GM12865 (cell line): ENCODE data around the gene ATE1.

Source experiments
- DNase-seq: peaks from one replicate; pipeline ENCODE4 v3.0.0; 2010; ENCODE audit warnings: low read depth
- H3K4me3 ChIP-seq: 2 replicates; pipeline ENCODE4 v1.5.1; 2011; ENCODE audit warnings: mild to moderate bottlenecking, low read depth, low read length, control low read depth
- CTCF ChIP-seq: IDR thresholded peaks from 2 replicates; pipeline ENCODE4 v1.5.1; 2011; ENCODE audit warnings: low read length, control low read depth, low read depth, inconsistent platforms; ENCODE audit not compliant: insufficient read depth; ENCODE audit errors: missing control alignments

ATE1 gene

GRCh38 chr10:121751191-121751760 is 176.6 kb downstream of the ATE1 start:
- no peak for DNase-seq
- no peak overlapping the region for H3K4me3 ChIP-seq
- TF ChIP-seq CTCF: no peak

DNA sequence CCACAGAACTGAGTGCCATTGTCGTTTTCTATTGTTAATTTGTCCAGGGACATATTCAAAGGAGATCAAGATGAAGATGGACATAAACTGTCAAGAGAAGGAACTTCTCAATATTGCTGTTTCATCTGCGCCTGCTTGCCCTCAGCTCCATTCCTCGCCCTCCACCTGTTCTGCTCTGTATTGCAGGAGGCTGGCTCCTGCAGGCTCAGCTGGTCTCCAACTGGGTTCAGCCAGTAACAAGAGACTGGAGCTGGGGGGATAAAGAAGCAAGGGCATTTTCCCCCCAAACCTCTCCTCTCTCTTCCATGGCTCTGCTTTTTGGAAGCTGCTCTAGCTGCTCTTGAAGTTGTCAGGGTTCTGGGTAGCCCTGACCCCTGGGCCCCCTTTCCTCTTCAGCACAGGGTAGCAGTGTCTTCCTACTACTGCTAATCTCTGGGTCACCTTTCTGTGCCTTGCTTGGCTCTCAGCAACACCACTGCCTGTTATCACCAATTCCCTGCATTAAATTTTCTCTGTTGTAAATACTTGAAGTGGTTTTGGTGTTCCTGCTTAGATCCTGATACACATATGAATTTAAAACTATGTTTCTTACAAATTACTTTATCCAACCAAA is 180.6 kb downstream of the ATE1 start:
- H3K4me3 ChIP-seq: no peak overlapping the region
- TF ChIP-seq CTCF: no peak
- DNase-seq: no peak

- no peak for DNase-seq
- TF ChIP-seq CTCF: no peak
- H3K4me3 ChIP-seq: no peak overlapping the region
These were observed 186.5 kb downstream of the ATE1 start for GRCh38 chr10:121741248-121741792.

DNA sequence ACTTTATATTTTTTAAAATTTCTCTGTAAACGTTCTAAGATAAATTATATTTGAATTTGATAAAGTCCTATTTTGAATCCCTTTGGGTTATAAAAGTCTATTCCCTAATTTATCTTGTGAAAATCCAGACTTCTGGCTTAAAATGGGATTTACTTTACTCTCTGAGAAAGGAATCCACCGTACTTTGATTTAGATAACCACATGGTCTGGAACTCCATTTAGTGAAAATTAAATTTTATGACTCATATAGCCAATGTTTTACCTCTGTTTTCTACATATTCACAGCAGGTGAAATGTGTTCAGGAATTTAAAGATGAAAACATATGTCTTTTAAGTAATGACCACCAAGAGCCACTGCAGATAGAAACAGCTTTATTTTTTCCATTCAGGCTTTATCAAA is 187.8 kb downstream of the ATE1 start:
- DNase-seq: no peak
- H3K4me3 ChIP-seq: no peak overlapping the region
- no peak for TF ChIP-seq CTCF

- no peak overlapping the region for H3K4me3 ChIP-seq
- no peak for DNase-seq
- TF ChIP-seq CTCF: no peak
These were observed 188.7 kb downstream of the ATE1 start for GRCh38 chr10:121739114-121739513.

DNA sequence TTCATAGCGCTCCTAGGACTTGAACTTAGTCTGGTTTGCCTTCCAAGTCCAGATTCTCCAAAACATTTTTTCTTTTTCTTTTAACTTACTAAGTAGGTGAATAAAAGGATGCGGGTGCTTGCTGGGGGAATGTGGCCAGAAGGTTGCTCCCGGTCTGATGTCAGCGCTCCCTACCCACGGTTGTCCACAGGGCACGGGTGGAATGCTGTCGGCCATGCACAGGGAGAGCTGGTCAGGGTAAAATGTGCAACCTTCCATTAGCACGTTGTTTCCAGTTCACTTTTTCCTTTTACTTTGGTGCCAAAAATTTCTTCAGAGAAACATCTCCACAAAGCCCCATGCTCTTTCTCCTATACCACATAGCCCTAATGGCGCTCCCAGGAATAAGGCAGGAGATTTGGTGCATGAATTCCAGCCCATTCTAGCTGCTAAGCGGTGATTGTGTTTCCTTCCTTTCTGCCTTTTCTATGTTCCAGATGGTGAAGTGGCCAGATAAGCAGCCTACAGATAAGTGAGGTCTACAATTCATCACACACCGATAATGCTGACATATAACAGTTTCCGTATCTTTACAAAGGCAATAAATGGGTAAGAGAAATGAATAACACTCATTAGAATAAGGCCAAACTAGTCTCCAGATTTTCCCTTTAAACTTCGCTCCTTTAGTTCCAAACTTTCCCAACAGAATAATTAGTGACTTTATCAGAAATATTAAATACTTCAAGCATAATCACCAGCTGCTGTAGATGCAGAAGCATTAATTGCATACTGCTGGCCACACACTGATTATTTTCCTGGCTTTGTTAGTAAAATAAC is 191.3 kb downstream of the ATE1 start:
- no peak for DNase-seq
- no peak for TF ChIP-seq CTCF
- H3K4me3 ChIP-seq: no peak overlapping the region

- H3K4me3 ChIP-seq: no peak overlapping the region
- no peak for TF ChIP-seq CTCF
- DNase-seq: no peak
These were observed 192.6 kb downstream of the ATE1 start for GRCh38 chr10:121735263-121735662.
